ENCODE measurements around the gene TNS3.
"Not testable (repeated sequence)": the region's sequence is repeated elsewhere in the genome, so short reads cannot be mapped to it uniquely, and the experiment has no call there.

TNS3 gene

GRCh38 chr7:47470567-47471357, 111.1 kb downstream of the TNS3 start:
- Histone ChIP-seq H3K36me3 (ENCODE audit: insufficient read depth) (peaks cover 4% of the 10 kb centered on the region; the same call in 1 of the 2 replicates), H3K4me1 (ENCODE audit: low read depth, poor library complexity, severe bottlenecking) (peaks cover 54% of the 10 kb centered on the region), H3K9ac (no peak overlapping the region), H2AFZ (ENCODE audit: low read depth) (no peak overlapping the region), H3K4me3 (IDR thresholded peaks at IDR 0.05; ENCODE audit: insufficient read depth, low read depth, low read length) (no peak overlapping the region), H3K27ac (no peak overlapping the region), H3K4me2 (no peak overlapping the region), H3K27me3 (ENCODE audit: insufficient read depth, low read depth) (no peaks in the 10 kb centered on the region), H3K79me2 (ENCODE audit: insufficient read depth, low read depth) (peaks cover 100% of the 10 kb centered on the region), H4K20me1 (ENCODE audit: insufficient read depth) (peaks cover 38% of the 10 kb centered on the region)
- TF ChIP-seq CTCF (conservative IDR thresholded peaks at IDR 0.05; ENCODE audit: low read depth, low read length) = no peak

DNA sequence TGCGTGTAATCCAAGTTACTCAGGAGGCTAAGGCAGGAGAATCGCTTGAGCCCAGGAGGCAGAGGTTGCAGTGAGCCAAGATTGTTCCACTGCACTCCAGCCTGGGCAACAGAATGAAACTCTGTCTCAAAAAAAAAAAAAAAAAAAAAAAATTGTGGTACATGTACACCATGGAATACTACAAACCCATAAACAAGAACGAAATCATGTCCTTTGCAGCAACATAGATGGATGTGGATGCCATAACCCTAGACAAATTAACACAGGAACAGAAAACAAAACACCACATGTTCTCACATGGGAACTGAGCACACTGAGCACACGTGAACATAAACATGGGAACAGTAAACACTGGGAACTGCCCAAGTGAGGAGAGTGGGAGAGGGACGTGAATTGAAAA, 112.1 kb downstream of the TNS3 start:
- H3K4me3 ChIP-seq (IDR thresholded peaks at IDR 0.05; ENCODE audit: insufficient read depth, low read depth, low read length); H3K27ac ChIP-seq; H3K4me2 ChIP-seq; H3K9ac ChIP-seq; H3K27me3 ChIP-seq (ENCODE audit: insufficient read depth, low read depth); H3K36me3 ChIP-seq (ENCODE audit: insufficient read depth); H2AFZ ChIP-seq (ENCODE audit: low read depth): not testable (repeated sequence)
- H3K4me1 ChIP-seq (ENCODE audit: low read depth, poor library complexity, severe bottlenecking) = peaks cover 52% of the 10 kb centered on the region
- H3K79me2 ChIP-seq (ENCODE audit: insufficient read depth, low read depth) = peaks cover 100% of the 10 kb centered on the region
- H4K20me1 ChIP-seq (ENCODE audit: insufficient read depth) = peaks cover 42% of the 10 kb centered on the region

DNA sequence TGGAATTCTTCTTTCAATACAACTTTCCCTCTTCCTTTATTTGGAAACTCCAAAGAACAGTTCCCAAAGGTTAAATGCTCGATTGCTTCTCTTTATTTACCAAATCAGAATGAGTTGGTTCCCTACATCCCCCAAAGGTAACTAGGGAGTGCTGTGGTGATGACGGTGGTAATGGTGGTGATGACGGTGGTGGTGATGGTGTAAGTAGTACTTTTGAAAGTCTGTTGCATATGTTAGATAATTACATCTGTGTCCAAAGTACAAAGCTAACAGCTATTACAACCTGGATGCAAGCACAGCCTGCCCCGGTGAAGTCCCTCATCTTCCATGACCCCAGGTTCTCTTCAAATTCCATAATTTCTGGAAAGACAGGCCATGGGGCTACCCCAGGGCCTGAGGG, 115.1 kb downstream of the TNS3 start:
- peaks cover 59% of the 10 kb centered on the region for H4K20me1 ChIP-seq (ENCODE audit: insufficient read depth)
- no peak overlapping the region for H3K4me2 ChIP-seq
- H2AFZ ChIP-seq (ENCODE audit: low read depth) = no peak overlapping the region
- H3K4me3 ChIP-seq (IDR thresholded peaks at IDR 0.05; ENCODE audit: insufficient read depth, low read depth, low read length) = no peak overlapping the region
- H3K27me3 ChIP-seq (ENCODE audit: insufficient read depth, low read depth) = no peaks in the 10 kb centered on the region
- peaks cover 100% of the 10 kb centered on the region for H3K79me2 ChIP-seq (ENCODE audit: insufficient read depth, low read depth)
- no peak overlapping the region for H3K9ac ChIP-seq
- TF ChIP-seq CTCF (conservative IDR thresholded peaks at IDR 0.05; ENCODE audit: low read depth, low read length) = no peak
- H3K27ac ChIP-seq = no peak overlapping the region
- H3K4me1 ChIP-seq (ENCODE audit: low read depth, poor library complexity, severe bottlenecking) = peaks cover 59% of the 10 kb centered on the region
- H3K36me3 ChIP-seq (ENCODE audit: insufficient read depth) = peaks cover 7% of the 10 kb centered on the region; the same call in 1 of the 2 replicates

- peaks cover 100% of the 10 kb centered on the region for H3K79me2 ChIP-seq (ENCODE audit: insufficient read depth, low read depth)
- no peak for TF ChIP-seq CTCF (conservative IDR thresholded peaks at IDR 0.05; ENCODE audit: low read depth, low read length)
Observed at GRCh38 chr7:47465191-47465590, 116.7 kb downstream of the TNS3 start.

DNA sequence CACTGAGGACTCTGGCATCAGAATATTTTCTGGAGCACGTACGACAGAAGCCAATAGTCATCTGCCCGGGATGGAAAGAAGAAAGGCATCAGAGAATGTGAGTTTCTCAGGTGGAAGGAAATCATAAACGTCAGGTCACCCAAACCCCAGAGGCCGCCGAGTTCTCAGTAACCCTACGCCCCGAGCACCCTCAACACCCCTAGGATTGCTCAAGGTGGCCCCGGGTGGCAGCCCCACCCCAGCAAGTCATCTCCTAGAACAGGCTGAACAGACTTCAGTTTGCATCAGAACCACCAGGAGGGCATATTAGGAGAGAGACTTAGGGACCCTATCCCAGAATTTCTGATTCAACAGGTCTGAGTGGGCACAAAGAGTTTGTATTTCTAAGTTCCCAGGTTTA, 117.6 kb downstream of the TNS3 start:
- Histone ChIP-seq H2AFZ (ENCODE audit: low read depth) (no peak overlapping the region), H3K27ac (no peak overlapping the region), H3K9ac (no peak overlapping the region), H3K27me3 (ENCODE audit: insufficient read depth, low read depth) (no peaks in the 10 kb centered on the region), H3K4me2 (no peak overlapping the region), H3K4me3 (IDR thresholded peaks at IDR 0.05; ENCODE audit: insufficient read depth, low read depth, low read length) (no peak overlapping the region), H3K36me3 (ENCODE audit: insufficient read depth) (peaks cover 7% of the 10 kb centered on the region; the same call in 1 of the 2 replicates), H3K4me1 (ENCODE audit: low read depth, poor library complexity, severe bottlenecking) (peaks cover 79% of the 10 kb centered on the region), H3K79me2 (ENCODE audit: insufficient read depth, low read depth) (peaks cover 100% of the 10 kb centered on the region), H4K20me1 (ENCODE audit: insufficient read depth) (peaks cover 81% of the 10 kb centered on the region)
- TF ChIP-seq CTCF (conservative IDR thresholded peaks at IDR 0.05; ENCODE audit: low read depth, low read length) = no peak

More at GRCh38 chr7:47465191-47465590, 116.7 kb downstream of the TNS3 start:
- no peak overlapping the region for H3K27ac ChIP-seq
- no peak overlapping the region for H2AFZ ChIP-seq (ENCODE audit: low read depth)
- no peak overlapping the region for H3K4me2 ChIP-seq
- no peaks in the 10 kb centered on the region for H3K27me3 ChIP-seq (ENCODE audit: insufficient read depth, low read depth)
- H3K36me3 ChIP-seq (ENCODE audit: insufficient read depth) = peaks cover 7% of the 10 kb centered on the region; the same call in 1 of the 2 replicates
- H3K9ac ChIP-seq = no peak overlapping the region
- H3K4me3 ChIP-seq (IDR thresholded peaks at IDR 0.05; ENCODE audit: insufficient read depth, low read depth, low read length) = no peak overlapping the region
- H3K4me1 ChIP-seq (ENCODE audit: low read depth, poor library complexity, severe bottlenecking) = peaks cover 72% of the 10 kb centered on the region
- H4K20me1 ChIP-seq (ENCODE audit: insufficient read depth) = peaks cover 74% of the 10 kb centered on the region

Data from KMS-11 (cell line).